Common myeloid progenitor, CD34-positive (primary cell): ENCODE measurements around the gene ATP11A.

Experiments used
- CTCF ChIA-PET: fragments of 350-600 bp; sonication (Branson Sonifier 250); formaldehyde crosslinking; loops from one replicate; lab custom pipeline; 2021; ENCODE audit warnings: antibody characterized with exemption; lab: Charles Lee
- POLR2A ChIA-PET: fragments of 350-600 bp; sonication (Branson Sonifier 250); formaldehyde crosslinking; loops from one replicate; lab custom pipeline; 2021; ENCODE audit warnings: antibody characterized with exemption; lab: Charles Lee
- DNase-seq, 3 donors: peaks; one replicate each; pipeline versions ENCODE4 v3.0.0 to v3.0.0-alpha.2; 2013
- H3K27ac ChIP-seq, 2 experiments: 1 replicate in 1 of 2; 2 replicates in 1 of 2; pipeline ENCODE4 v1.7.0; 2013; ENCODE audit warnings: inconsistent platforms in 2 of 2, low read length in 2 of 2, mild to moderate bottlenecking in 2 of 2, low read depth in 1 of 2, moderate library complexity in 1 of 2; ENCODE audit not compliant: severe bottlenecking in 2 of 2, insufficient read depth in 1 of 2, poor library complexity in 1 of 2
- H3K27me3 ChIP-seq, 5 experiments: replicated peaks in 2 of 5; 1 replicate in 3 of 5; 2 replicates in 2 of 5; pipeline versions ENCODE4 v1.6.1 to v1.7.0; 2013; ENCODE audit warnings: low read length in 4 of 5, mild to moderate bottlenecking in 2 of 5, moderate library complexity in 2 of 5, inconsistent platforms in 1 of 5; ENCODE audit not compliant: insufficient read depth in 5 of 5, control insufficient read depth in 4 of 5
- H3K36me3 ChIP-seq, 4 experiments: 1 replicate in 2 of 4; 2 replicates in 2 of 4; pipeline versions ENCODE4 v1.6.1 to v1.7.0; 2013; ENCODE audit warnings: low read length in 3 of 4, control low read depth in 1 of 4, mild to moderate bottlenecking in 1 of 4; ENCODE audit not compliant: control insufficient read depth in 4 of 4, insufficient read depth in 4 of 4
- H3K4me1 ChIP-seq, 4 experiments: 1 replicate in 3 of 4; 2 replicates in 1 of 4; pipeline versions ENCODE4 v1.6.1 to v1.7.1; 2013; ENCODE audit warnings: low read length in 3 of 4, mild to moderate bottlenecking in 3 of 4, control low read depth in 1 of 4, inconsistent platforms in 1 of 4, moderate library complexity in 1 of 4; ENCODE audit not compliant: control insufficient read depth in 4 of 4, insufficient read depth in 4 of 4; ENCODE audit errors: control extremely low read depth in 1 of 4
- H3K4me3 ChIP-seq, 7 experiments: 1 replicate in 4 of 7; 2 replicates in 3 of 7; pipeline versions ENCODE4 v1.5.1 to v1.7.0; 2013; ENCODE audit warnings: mild to moderate bottlenecking in 7 of 7, low read length in 6 of 7, moderate library complexity in 6 of 7, inconsistent platforms in 2 of 7, low read depth in 2 of 7, control low read depth in 1 of 7; ENCODE audit not compliant: insufficient read depth in 4 of 7, control insufficient read depth in 1 of 7; ENCODE audit errors: extremely low read depth in 1 of 7
- H3K9me3 ChIP-seq, 5 experiments: 1 replicate in 4 of 5; 2 replicates in 1 of 5; pipeline versions ENCODE4 v1.6.1 to v1.7.1; 2013; ENCODE audit warnings: low read length in 4 of 5, mild to moderate bottlenecking in 2 of 5, inconsistent platforms in 1 of 5, low read depth in 1 of 5, moderate library complexity in 1 of 5; ENCODE audit not compliant: control insufficient read depth in 4 of 5, insufficient read depth in 2 of 5; ENCODE audit errors: control extremely low read depth in 1 of 5
- WGBS: methylation state at CpG from one replicate; pipeline ENCODE4 v1.1.5; 2013; ENCODE audit not compliant: insufficient coverage; 5-methylcytosine and 5-hydroxymethylcytosine counted together

Gene ATP11A

DNA sequence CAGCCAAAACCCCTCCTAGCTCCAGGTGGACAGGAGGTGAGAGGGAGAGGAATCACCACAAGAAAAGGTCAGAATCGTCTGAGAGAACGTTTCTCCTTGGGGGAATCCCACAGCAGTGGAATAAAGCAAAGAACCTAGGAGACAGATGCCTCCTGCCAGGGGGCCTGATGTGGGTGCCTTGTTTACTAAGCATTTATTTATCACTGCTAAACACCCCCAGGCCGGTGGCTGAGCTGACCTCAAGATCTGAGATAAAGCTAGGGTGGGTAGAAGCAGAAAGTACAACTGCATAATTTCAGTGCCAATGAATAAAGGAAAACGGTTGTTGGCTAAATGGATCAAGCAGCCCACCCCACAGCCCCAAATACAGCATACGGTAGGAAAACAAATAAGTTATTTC, 33.9 kb upstream of the ATP11A start:
- DNase-seq, result peak in 1 of 3 donors; percentile 39
- WGBS, result 92% methylated on average over 3 of the region's 5 CpGs
- no peaks in the 10 kb centered on the region for H3K27me3 ChIP-seq
- no peak overlapping the region for H3K27ac ChIP-seq
- ChIA-PET POLR2A (no interaction called here), CTCF (interaction anchor here (1.5 kb wide), 1 partner anchor 17 kb away, joined by 4 read pairs; no protein-coding TSS in a partner anchor)
- H3K9me3 ChIP-seq, result no peaks in the 10 kb centered on the region
- no peaks in the 10 kb centered on the region for H3K36me3 ChIP-seq
- no peak overlapping the region for H3K4me3 ChIP-seq
- H3K4me1 ChIP-seq, result peaks cover 0 to 5% (median 1%) of the 10 kb centered on the region in 4 experiments

DNA sequence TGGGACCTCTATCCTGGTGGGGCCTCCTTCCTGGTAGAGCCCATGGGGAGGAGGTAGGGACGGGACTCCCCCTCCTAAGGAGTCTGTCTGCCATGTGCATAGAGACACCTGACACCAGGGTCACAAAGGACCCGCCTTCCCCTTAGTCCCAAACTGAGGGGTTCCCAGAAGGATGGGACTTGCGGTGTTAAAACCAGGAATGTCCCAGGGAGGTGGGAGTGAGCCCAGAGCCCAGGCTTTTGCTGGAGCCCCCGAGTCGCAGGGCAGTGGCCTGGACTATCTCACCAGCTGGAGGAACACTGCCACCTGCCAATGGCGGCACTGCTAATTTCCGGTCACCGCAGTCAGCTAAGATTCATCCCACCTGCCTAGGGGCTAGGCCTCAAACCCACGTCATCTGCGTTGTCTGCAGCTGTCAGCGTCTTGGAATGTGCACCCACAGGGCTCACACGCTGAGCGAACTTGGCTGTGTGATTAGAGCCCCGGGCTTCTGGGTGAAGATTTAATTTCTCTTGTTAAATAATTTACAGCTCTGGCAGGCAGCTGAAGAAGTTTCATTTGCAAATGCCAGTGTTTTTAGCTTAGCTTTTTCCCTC, 31.9 kb upstream of the ATP11A start:
- H3K4me3 ChIP-seq, result no peak overlapping the region
- no peaks in the 10 kb centered on the region for H3K27me3 ChIP-seq
- no peaks in the 10 kb centered on the region for H3K4me1 ChIP-seq
- no peaks in the 10 kb centered on the region for H3K9me3 ChIP-seq
- ChIA-PET POLR2A (no interaction called here), CTCF (no interaction called here)
- H3K27ac ChIP-seq, result no peak overlapping the region
- H3K36me3 ChIP-seq, result no peaks in the 10 kb centered on the region
- 97% methylated on average over 12 of the region's 14 CpGs for WGBS
- DNase-seq, result no peak

DNA sequence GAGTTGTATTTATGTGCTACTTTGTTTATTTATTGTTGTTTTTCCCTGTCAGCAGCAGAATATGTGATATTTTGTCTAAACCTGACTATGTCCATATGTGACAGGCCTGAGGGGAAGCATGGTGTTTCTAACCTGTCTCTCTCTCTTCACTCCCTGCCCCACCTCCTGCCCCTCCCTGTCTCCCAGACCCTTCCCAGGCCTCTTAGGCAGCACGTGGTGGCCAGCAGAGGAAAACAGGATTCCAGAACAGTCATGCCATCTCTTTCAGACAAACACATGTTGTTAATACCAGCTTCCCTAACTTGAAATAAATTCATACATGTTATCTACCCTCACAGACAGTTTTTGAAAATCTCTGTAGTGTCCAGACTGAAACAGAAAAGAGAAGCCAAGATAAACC, 31.0 kb upstream of the ATP11A start:
- WGBS, result 57% methylated on average over 1 of the region's 1 CpG
- H3K4me1 ChIP-seq, result no peaks in the 10 kb centered on the region
- DNase-seq, result no peak
- POLR2A ChIA-PET, result no interaction called here
- H3K36me3 ChIP-seq, result no peaks in the 10 kb centered on the region
- no peaks in the 10 kb centered on the region for H3K9me3 ChIP-seq
- no peaks in the 10 kb centered on the region for H3K27me3 ChIP-seq
- no peak overlapping the region for H3K4me3 ChIP-seq
- H3K27ac ChIP-seq, result no peak overlapping the region
- CTCF ChIA-PET, result interaction anchor here (1.3 kb wide), 1 partner anchor 216 kb away, joined by 3 read pairs; no protein-coding TSS in a partner anchor

DNA sequence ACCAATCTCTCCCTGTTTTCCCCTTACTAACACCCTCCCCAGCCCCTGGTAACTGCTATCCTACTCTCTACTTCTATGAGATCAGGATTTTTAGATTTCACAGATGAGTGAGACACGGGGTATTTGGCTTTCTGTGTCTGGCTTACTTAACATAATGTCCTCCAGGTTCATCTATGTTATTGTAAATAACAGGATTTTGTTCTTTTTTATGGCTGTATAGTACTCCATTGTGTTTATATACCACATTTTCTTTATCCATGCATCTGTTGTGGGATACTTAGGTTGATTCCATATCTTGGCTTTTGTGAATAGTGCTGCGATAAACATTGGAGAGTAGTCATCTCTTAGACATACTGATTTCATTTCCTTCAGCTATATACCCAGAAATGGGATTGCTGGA, 28.5 kb upstream of the ATP11A start:
- H3K9me3 ChIP-seq, result no peaks in the 10 kb centered on the region
- no peak overlapping the region for H3K27ac ChIP-seq
- no peaks in the 10 kb centered on the region for H3K4me1 ChIP-seq
- no peak for DNase-seq
- CTCF ChIA-PET, result interaction anchor here (0.6 kb wide), 1 partner anchor 133 kb away, joined by 3 read pairs; no protein-coding TSS in a partner anchor
- peaks cover 0 to 2% (median 0%) of the 10 kb centered on the region in 5 experiments for H3K27me3 ChIP-seq
- no peaks in the 10 kb centered on the region for H3K36me3 ChIP-seq
- POLR2A ChIA-PET, result no interaction called here
- H3K4me3 ChIP-seq, result no peak overlapping the region
- WGBS, result no CpG with 5 or more reads among the region's 2 CpGs

DNA sequence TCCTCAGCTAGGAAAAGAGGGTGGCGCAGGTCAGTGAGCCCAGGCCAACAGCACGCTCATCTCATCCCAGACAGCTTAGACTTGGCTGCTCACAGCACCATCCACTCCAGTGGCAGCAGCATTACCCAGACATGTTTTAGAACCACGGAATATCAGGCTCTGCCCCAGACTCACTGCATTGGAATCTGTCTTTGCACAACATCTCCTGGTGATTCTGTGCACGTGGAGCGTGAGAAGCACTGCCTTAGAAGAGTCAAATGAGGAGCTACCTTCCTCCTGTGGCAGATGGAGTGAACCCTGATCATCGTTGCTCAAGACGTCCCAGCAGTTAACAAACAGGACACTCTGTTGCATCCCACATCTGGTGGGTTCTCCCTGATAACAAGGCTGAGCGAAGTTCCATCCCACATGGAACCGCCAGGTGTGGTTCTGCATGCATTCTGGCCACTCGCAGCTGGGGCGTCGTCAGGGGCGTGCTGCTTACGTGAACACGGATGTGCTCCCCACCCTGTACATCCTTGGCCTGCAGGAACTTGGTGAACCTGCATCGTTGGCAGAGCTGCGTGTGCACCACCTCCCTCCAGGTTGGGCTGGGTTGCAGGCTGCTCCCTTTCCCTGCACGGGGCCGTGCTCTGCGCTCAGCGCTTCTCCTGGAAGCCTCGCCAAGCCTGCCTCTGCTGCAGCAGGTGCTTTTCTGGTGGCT, 25.2 kb upstream of the ATP11A start:
- DNase-seq, result no peak
- ChIA-PET POLR2A (no interaction called here), CTCF (no interaction called here)
- H3K27ac ChIP-seq, result no peak overlapping the region
- H3K27me3 ChIP-seq, result peaks cover 0 to 6% (median 0%) of the 10 kb centered on the region in 5 experiments
- no peaks in the 10 kb centered on the region for H3K4me1 ChIP-seq
- no peaks in the 10 kb centered on the region for H3K9me3 ChIP-seq
- WGBS, result 94% methylated on average over 21 of the region's 22 CpGs
- H3K36me3 ChIP-seq, result no peaks in the 10 kb centered on the region
- no peak overlapping the region for H3K4me3 ChIP-seq

DNA sequence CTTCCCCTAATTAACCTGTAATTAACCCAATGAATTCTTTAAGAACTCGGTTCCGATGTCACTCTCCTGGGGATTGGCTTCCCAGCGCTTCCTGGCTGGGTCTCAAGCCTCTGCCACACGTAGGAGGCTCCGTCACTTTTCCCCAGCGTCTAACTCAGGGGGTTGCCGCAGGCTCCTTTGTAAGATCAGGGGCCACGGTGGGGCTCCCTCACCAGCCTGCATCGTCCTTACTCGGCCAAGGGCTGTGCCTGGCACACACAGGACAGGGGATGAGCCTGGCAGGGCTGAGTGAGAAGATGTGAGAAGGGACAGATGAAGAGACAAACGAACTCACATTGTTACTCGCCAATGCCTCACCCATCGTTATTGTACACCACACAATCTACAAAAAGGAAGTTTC, 20.9 kb upstream of the ATP11A start:
- 97% methylated on average over 10 of the region's 13 CpGs for WGBS
- Histone ChIP-seq H3K36me3 (no peaks in the 10 kb centered on the region), H3K27me3 (peaks cover 0 to 6% (median 0%) of the 10 kb centered on the region in 5 experiments), H3K4me1 (peaks cover 0 to 7% (median 4%) of the 10 kb centered on the region in 4 experiments), H3K4me3 (no peak overlapping the region), H3K27ac (no peak overlapping the region), H3K9me3 (no peaks in the 10 kb centered on the region)
- CTCF ChIA-PET, result no interaction called here
- POLR2A ChIA-PET, result no interaction called here
- no peak for DNase-seq

DNA sequence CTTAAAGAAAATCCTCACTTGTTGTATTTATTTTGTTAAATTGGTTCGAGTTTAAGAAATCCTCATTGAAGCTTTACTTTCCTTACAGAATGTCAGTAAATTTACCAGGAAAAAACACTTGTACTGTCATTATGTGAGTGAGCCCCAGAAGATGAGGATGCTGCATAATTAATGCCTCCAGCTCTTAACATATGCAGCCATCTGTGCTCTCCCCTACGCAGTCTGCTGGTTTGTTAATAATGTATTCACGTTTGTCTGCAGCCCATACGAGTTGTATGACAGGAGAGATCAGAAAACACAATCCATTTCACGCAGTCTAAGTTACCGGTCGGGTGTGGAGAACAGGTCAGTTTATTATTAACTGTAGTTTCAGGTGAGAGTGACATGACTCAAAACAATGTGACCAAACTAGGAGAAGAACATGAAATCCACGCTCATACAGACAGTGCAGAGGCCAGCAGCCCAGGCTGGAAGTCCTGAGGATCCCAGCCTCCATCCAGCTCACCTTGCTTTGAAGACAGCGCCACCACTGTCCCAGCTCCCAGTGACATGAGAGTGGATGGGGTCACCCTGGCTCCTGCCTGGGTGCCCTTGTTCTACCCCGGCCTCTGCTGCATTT, 19.8 kb upstream of the ATP11A start:
- POLR2A ChIA-PET, result no interaction called here

More for the DNA sequence above, 19.8 kb upstream of the ATP11A start:
- Histone ChIP-seq H3K4me1 (peaks cover 0 to 9% (median 6%) of the 10 kb centered on the region in 4 experiments), H3K27ac (no peak overlapping the region), H3K4me3 (no peak overlapping the region), H3K27me3 (peaks cover 0 to 6% (median 0%) of the 10 kb centered on the region in 5 experiments), H3K9me3 (no peaks in the 10 kb centered on the region), H3K36me3 (no peaks in the 10 kb centered on the region)
- WGBS, result 98% methylated on average over 6 of the region's 10 CpGs
- CTCF ChIA-PET, result no interaction called here
- no peak for DNase-seq
